Activated CD4-positive, alpha-beta T cell treated with anti-CD3 and anti-CD28 coated beads, Interleukin-2, amount 50 U/mL, for 1 hour (primary cell): ENCODE results near the gene APOBEC3G.

ENCODE experiments used
- DNase-seq: peaks from one replicate; pipeline ENCODE4 v3.0.0-alpha.2; 2020

Gene APOBEC3G

DNA sequence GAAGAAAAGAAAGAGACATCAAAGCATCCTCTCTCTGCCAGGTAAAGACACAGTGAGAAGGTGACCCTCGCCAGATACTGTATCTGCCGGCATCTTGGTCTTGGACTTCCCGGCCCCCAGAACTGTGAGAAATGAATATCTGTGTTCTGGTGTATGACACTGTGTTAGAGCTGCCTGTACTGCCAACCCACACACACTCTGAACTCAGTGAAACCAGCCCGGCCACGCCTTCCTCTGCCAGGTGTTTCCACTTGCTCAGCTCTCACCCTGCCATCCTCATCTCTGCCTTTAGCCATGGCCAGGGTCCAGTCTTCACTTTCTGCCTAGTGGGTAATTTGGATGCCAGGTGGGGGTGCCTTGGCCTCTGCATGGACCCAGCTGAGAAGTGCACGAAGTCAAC lies 51.4 kb downstream of the APOBEC3G start:
- DNase-seq = no peak

DNA sequence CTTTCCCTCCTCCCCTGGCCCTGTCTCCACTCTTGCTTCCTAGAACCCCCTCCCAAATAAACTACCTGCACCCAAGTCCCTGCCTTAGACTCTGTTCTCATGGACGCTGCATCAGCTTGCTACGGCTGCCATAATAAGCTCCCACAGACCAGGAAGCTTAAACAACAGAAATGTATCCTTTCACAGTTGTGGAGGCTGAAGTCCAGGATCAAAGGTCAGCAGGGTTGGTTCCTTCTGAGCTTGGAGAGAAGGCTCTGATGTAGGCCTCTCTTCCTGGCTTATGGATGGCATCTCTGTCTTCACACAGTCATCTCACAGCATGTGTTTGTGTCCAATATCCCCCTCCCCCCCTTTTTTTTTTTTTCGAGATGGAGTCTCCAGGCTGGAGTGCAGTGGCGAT lies 52.0 kb downstream of the APOBEC3G start:
- DNase-seq = no peak

DNA sequence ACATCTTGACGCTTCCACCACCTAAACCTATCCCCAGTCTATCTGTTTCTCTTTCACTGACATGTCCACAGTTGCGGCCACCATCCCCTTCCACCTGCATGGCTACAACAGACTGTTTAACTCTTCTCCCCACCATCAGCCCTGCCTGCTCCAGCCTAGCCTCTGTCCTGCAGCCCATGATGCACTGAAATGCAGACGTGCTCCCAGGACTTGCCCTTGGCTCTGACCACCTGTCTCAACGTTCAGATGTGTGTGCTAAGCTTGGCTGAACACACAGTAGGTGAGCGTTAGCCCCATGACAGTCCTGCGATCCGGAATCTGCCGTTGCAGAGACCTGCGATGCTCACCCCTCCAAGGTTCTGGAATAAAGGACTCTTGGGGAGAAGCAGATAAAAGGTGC lies 52.7 kb downstream of the APOBEC3G start:
- no peak for DNase-seq

DNA sequence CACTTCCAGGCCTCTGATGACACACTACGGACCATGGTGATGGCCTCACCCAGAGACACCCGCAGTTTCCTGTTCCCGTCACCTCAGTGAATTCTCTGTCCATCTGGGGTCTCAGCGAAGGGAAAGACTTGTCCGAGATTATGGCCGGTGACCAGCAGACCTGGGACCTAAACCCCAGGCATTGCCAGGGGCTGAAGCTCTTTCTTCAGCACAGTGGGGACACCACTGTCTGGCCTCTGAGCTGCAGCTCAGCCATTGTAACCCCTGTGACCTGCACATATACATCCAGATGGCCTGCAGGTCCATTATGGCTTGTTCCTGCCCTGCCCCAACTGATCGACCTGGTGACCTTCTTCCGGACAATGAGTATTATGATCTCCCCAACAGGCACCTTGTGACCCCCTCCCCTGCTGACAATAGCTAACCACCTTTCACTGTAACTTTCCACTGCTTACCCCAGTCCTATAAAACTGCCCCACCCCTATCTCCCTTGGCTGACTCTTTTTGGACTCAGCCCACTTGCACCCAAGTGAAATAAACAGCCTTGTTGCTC lies 53.2 kb downstream of the APOBEC3G start:
- DNase-seq = no peak

DNA sequence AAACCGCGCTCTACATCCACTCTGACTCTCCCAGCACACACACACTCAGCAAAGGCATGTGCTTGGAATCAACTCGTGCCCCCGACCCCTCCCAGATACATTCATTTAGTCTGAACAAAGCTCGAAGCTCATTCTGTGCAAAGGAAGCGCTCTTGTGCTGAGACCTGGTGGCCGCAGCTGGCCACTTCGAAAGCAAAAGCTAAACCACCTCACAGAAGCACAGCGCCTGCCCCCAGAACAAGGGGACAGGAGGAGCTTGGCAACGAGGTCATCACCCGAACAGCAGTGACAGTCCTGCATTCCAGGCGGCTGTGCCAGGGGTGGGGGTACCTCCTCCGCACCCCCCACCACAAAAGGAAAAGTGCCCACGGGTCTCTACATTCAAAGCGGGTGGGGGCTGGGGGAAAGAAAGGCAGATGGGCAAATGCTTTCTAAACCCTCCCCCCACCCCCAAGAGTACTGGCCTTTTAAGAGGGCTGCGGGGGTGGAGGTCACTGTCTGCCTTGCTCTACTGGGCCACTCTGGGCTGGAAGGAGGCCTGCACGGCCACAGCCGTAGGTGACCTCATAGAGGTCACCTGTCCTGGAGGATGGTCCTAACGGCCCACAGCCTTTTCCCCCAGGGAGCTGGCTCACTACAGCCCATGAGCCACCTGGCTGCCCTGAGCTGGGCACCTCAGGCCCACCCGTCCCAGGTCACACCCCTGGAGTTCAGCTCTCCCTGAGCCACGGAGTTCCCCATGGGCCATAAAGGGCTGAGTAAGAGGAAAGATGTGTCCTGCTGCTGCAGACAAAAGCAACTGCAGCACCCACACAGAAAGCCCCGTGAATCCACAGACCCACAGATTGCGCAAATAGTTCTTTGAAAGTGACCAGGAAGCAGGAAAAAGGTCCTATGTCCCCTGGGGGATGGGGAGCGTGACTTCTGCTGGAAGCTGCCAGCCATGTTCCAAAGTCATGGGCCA lies 54.1 kb downstream of the APOBEC3G start:
- no peak for DNase-seq

DNA sequence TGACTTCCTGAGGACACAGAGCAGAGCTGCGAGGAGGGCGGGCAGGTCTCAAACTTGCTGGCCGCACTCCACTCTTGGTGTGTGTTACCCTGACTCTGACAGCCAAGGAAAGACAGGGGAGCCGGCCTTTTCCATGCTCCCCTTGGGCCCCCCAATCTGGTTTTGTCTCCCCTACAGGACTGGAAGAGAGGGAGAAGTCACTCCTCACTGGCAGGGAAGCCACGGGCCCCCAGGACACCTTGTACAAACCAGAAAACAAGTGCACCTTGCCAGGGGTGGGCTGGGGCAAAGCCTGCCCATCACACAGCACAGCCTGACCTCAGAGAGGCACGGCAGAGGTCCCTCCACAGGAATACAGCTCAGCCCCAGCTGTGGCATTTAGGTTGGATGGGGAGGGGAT lies 55.2 kb downstream of the APOBEC3G start:
- DNase-seq = no peak

DNA sequence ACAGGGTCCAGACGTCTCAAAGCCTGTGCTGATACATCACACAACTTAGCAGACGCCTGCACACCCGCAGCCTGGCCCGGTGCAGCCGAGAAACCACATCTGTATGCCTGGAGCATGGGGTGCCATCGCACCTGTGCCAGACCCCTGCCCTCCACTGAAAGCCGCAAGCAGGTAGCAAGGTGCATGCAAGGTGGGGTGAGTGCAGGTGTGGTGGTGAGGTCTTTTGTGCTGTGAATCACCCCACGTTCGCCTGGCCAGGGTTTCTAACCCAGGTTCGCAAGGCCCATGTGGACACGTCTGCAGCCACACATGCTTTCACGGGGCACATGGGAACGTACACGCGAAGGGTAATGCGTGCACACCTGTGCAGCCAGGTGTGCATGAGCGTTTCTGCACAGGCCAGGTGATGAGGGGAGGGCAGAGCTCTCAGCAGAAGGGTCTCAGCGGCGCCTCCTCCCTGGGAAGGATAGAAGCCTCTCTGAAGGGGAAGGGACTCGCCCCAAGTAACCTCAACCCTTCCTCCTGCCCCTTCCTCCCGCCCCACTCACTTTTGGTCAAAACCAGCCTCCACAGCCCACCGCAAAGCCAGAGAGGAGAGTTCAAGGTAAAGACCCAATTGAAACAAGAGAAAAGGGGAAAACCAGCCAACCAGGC lies 55.9 kb downstream of the APOBEC3G start:
- DNase-seq = no peak

DNA sequence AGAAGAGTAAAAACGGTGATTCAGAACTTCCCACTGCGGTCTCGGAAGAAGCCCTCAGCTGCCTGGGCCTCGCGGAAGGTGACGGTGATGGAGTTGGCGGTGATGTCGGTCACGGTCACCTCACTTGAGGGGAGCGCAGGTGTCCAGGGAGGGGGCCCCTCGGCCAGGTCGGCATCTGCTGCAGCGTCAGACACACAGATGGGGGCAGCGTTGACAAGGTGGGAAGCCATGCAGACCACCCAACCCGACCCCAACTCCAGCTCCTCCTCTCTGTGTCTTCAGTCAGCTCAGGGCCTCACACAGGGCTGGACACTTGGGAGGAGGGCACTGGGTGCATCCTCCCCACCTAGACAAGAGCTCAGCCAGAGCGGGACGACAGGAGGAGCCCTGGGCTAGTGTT lies 56.8 kb downstream of the APOBEC3G start:
- no peak for DNase-seq

DNA sequence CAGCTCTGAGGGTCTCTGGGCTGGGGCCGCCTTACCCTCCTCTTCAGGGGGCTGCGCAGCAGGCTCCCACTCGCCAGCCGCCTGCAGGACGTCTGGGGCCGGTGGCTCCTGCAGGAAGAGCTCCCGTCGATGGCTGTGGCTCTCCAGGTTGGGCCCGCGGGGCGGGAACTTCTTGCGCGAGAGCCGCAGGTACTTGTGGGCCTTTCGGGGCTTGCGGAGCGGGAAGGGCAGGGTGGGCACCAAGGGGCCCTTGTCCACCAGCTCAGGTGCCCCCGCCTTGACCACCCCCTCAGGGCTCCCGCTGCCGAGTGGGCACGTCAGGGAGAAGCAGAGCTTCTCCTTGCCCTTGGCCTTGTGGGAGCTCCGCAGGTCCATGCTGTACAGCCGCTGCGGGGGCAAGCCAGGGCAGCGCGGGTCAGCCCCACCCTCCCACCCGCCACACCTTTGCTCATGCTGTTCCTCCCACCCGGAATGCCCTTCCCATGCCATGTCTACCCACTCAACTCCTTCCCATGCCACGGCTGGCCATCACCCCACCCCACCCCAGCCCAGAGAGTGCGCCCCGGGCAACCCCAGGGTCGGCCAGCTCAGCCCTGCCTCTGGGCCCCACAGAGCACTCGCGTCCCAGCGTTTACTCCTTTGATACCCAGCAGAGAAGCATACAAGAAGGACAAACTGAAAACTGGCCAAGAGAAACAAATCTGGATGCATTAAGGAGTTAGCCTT lies 57.5 kb downstream of the APOBEC3G start:
- DNase-seq = no peak

DNA sequence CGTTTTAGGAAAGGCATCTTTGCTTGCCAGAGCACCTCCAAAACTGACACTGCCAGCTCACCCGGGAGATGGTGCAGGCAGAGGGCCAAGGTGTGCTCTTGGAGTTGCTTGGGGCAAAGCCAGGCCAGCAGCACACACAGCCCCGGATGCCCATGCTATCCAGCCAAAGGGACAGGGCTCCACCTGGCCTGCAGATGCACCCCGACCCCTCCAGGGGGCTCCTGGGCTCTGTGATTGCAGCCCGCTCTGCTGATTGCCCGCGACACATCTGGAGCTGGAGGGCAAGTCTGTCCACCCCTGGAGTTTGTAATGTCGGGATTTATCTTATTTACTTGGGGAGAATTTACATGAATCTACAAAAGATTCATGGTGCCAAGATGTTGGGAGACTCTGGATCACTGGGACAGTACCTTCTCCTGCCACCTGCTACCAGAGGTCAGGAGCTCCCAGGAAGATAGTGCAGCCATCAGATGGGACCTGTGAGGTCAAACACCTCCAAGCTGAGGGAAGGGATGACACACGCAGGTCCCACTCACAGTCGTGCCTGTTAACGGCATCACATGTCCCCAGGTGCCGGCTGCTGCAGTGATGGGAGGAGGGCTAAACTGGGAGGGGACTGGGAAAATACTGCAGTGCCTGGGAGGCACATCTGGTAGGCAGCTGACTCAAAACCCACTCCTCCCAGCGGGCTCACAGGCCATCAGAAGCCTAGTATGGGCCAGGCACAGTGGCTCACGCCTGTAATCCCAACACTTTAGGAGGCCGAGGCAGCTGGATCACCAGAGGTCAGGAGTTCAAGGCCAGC lies 58.2 kb downstream of the APOBEC3G start:
- DNase-seq = peak; percentile 46

DNA sequence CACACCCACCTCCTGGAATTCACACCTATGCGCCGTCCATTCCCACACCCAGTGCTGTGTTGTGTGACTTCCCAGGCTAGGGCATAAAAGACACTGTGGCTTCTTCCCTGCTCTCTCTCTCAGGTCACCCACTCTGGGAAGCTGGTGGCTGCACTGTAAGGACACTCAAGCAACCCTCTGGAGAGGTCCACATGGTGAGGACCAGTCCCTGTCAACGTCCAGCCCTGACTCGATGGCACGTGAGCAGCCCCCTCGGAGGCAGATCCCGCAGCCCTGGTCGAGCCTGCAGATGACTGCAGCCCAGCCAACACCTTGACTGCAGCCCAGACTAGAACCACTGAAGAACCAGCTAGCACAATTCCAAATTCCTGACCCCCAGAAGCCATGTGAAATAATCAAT lies 59.2 kb downstream of the APOBEC3G start:
- DNase-seq = no peak
